SK-N-SH (cell line): ENCODE data around the gene FRYL. TPM values are rescaled to one million over a fixed set of nuclear protein-coding genes. Genes with fewer than 3 reads are reported as not detected.

Source experiments
- CTCF ChIA-PET: fragments of 300-600, 350-600 bp; formaldehyde crosslinking; extraction: SDS; loops from one replicate; lab custom pipeline; 2021; lab: Yijun Ruan, JAX
- POLR2A ChIA-PET: fragments of 350-600 bp; sonication (Branson Sonifier 250); formaldehyde crosslinking; extraction: SDS; loops from one replicate; lab custom pipeline; 2020; ENCODE audit warnings: antibody characterized with exemption, inconsistent platforms; lab: Yijun Ruan, JAX
- DNase-seq: peaks from one replicate; pipeline ENCODE4 v3.0.0; 2012
- H2AFZ ChIP-seq: fragments of 200-600 bp; sonication (generic); 2 replicates; pipeline ENCODE4 v1.8.1; 2016; ENCODE audit warnings: antibody characterized with exemption, mild to moderate bottlenecking, low read depth
- H3F3A ChIP-seq: fragments of 200-600 bp; sonication (generic); replicated peaks from 2 replicates; pipeline ENCODE3; 2016; ENCODE audit warnings: antibody characterized with exemption, mild to moderate bottlenecking; ENCODE audit not compliant: insufficient read depth
- H3K27ac ChIP-seq, 2 experiments: fragments of 200-500 bp in 1 of 2; fragments of 200-600 bp in 1 of 2; sonication (Bioruptor generic) in 1 of 2; sonication (generic), shearing (Covaris generic) in 1 of 2; 2 replicates each; pipeline versions ENCODE4 v1.5.1 to v1.6.1; 2014 to 2016; ENCODE audit warnings: low read depth in 2 of 2, inconsistent platforms in 1 of 2, low read length in 1 of 2, mild to moderate bottlenecking in 1 of 2, mixed read lengths in 1 of 2
- H3K27me3 ChIP-seq: fragments of 200-600 bp; sonication (generic), shearing (Covaris generic); 2 replicates; pipeline ENCODE4 v1.6.1; 2016; ENCODE audit warnings: mixed run types; ENCODE audit not compliant: insufficient read depth
- H3K36me3 ChIP-seq, 2 experiments: fragments of 200-500 bp in 1 of 2; fragments of 200-600 bp in 1 of 2; sonication (Bioruptor generic) in 1 of 2; sonication (generic) in 1 of 2; replicated peaks in 1 of 2; 2 replicates each; pipeline versions ENCODE3 to v1.5.1; 2014 to 2016; ENCODE audit warnings: low read length in 1 of 2, mild to moderate bottlenecking in 1 of 2; ENCODE audit not compliant: insufficient read depth in 2 of 2, control insufficient read depth in 1 of 2
- H3K4me1 ChIP-seq, 2 experiments: fragments of 200-500 bp in 1 of 2; fragments of 200-600 bp in 1 of 2; sonication (Bioruptor generic) in 1 of 2; sonication (generic), shearing (Covaris generic) in 1 of 2; 2 replicates each; pipeline versions ENCODE4 v1.5.1 to v1.6.1; 2014 to 2016; ENCODE audit warnings: low read depth in 1 of 2, low read length in 1 of 2, mixed run types in 1 of 2; ENCODE audit not compliant: insufficient read depth in 2 of 2, control insufficient read depth in 1 of 2
- H3K4me2 ChIP-seq: fragments of 200-600 bp; sonication (generic), shearing (Covaris generic); 2 replicates; pipeline ENCODE4 v1.6.1; 2017; ENCODE audit warnings: mixed run types
- H3K4me3 ChIP-seq, 2 experiments: fragments of 200-500 bp in 1 of 2; fragments of 200-600 bp in 1 of 2; sonication (Bioruptor generic) in 1 of 2; sonication (generic), shearing (Covaris generic) in 1 of 2; 2 replicates each; pipeline versions ENCODE4 v1.5.1 to v1.8.1; 2014 to 2016; ENCODE audit warnings: low read depth in 2 of 2, inconsistent platforms in 1 of 2, low read length in 1 of 2, mild to moderate bottlenecking in 1 of 2, mixed read lengths in 1 of 2, moderate library complexity in 1 of 2
- H3K79me2 ChIP-seq: fragments of 200-600 bp; sonication (generic); 2 replicates; pipeline ENCODE4 v1.8.1; 2017; ENCODE audit warnings: mild to moderate bottlenecking; ENCODE audit not compliant: insufficient read depth
- H3K9ac ChIP-seq: fragments of 200-600 bp; sonication (generic); 2 replicates; pipeline ENCODE4 v1.6.1; 2017; ENCODE audit warnings: mixed run types
- H3K9me2 ChIP-seq: fragments of 200-600 bp; sonication (generic); 2 replicates; pipeline ENCODE4 v1.6.1; 2017; ENCODE audit warnings: mixed run types
- H3K9me3 ChIP-seq: fragments of 200-600 bp; sonication (generic); 2 replicates; pipeline ENCODE4 v1.6.1; 2017; ENCODE audit warnings: mixed run types, mild to moderate bottlenecking, moderate library complexity
- H4K20me1 ChIP-seq: fragments of 200-600 bp; sonication (generic); 2 replicates; pipeline ENCODE4 v1.6.1; 2017; ENCODE audit warnings: mild to moderate bottlenecking, mixed run types; ENCODE audit not compliant: insufficient read depth
- CHD2 ChIP-seq: fragments of 150-350 bp; IDR thresholded peaks from 2 replicates; pipeline ENCODE4 v1.6.1; 2018; ENCODE audit warnings: low read length; ENCODE audit not compliant: partially characterized antibody
- CTCF ChIP-seq: fragments of 200-600 bp; sonication (generic); IDR thresholded peaks from 2 replicates; pipeline ENCODE4 v1.6.1; 2017; ENCODE audit warnings: antibody characterized with exemption, mild to moderate bottlenecking, moderate library complexity
- ELF1 ChIP-seq: IDR thresholded peaks from 2 replicates; pipeline ENCODE4 v1.4.0; 2012
- EP300 ChIP-seq, 2 experiments: IDR thresholded peaks; 2 replicates each; pipeline versions ENCODE4 v1.4.0 to v1.6.1; 2012; ENCODE audit warnings: borderline replicate concordance in 1 of 2, low read depth in 1 of 2, low read length in 1 of 2
- FOSL2 ChIP-seq: IDR thresholded peaks from 2 replicates; pipeline ENCODE4 v1.4.0; 2012; ENCODE audit warnings: low read depth, mild to moderate bottlenecking, moderate library complexity, borderline replicate concordance
- FOXM1 ChIP-seq: IDR thresholded peaks from 2 replicates; pipeline ENCODE4 v1.4.0; 2012; ENCODE audit warnings: low read depth, mild to moderate bottlenecking
- GABPA ChIP-seq: IDR thresholded peaks from 2 replicates; pipeline ENCODE4 v1.4.0; 2012; ENCODE audit warnings: low read depth, mild to moderate bottlenecking
- IRF3 ChIP-seq: fragments of 150-350 bp; IDR thresholded peaks from 2 replicates; pipeline ENCODE4 v1.6.1; 2016; ENCODE audit warnings: mild to moderate bottlenecking, low read depth, low read length
- MAX ChIP-seq: IDR thresholded peaks from 2 replicates; pipeline ENCODE4 v1.4.0; 2012; ENCODE audit warnings: low read depth
- MEF2A ChIP-seq: IDR thresholded peaks from 2 replicates; pipeline ENCODE4 v1.4.0; 2012; ENCODE audit warnings: low read depth, borderline replicate concordance
- NFIC ChIP-seq: IDR thresholded peaks from 2 replicates; pipeline ENCODE4 v1.4.0; 2012; ENCODE audit warnings: borderline replicate concordance
- PBX3 ChIP-seq: IDR thresholded peaks from 2 replicates; pipeline ENCODE4; 2012
- RAD21 ChIP-seq: IDR thresholded peaks from 2 replicates; pipeline ENCODE4 v1.6.1; 2012; ENCODE audit warnings: mild to moderate bottlenecking, low read length
- RCOR1 ChIP-seq: fragments of 150-350 bp; IDR thresholded peaks from 2 replicates; pipeline ENCODE4 v1.6.1; 2017; ENCODE audit warnings: antibody characterized with exemption, low read length
- REST ChIP-seq: IDR thresholded peaks from 2 replicates; pipeline ENCODE4 v1.6.1; 2012; ENCODE audit warnings: mild to moderate bottlenecking, low read depth, low read length, moderate library complexity
- RXRA ChIP-seq: IDR thresholded peaks from 2 replicates; pipeline ENCODE4 v1.4.0; 2012; ENCODE audit warnings: low read depth, mild to moderate bottlenecking, borderline replicate concordance
- SIN3A ChIP-seq: IDR thresholded peaks from 2 replicates; pipeline ENCODE4 v1.6.1; 2012; ENCODE audit warnings: low read depth, mild to moderate bottlenecking, low read length, moderate library complexity, borderline replicate concordance
- SMC3 ChIP-seq: IDR thresholded peaks from 2 replicates; pipeline ENCODE4 v1.6.1; 2012; ENCODE audit warnings: low read depth, low read length, improper control_type of control experiment
- TEAD4 ChIP-seq: IDR thresholded peaks from 2 replicates; pipeline ENCODE4 v1.4.0; 2012; ENCODE audit warnings: mild to moderate bottlenecking, borderline replicate concordance; ENCODE audit not compliant: insufficient read depth
- USF2 ChIP-seq: fragments of 150-350 bp; IDR thresholded peaks from 2 replicates; pipeline ENCODE4 v1.6.1; 2017; ENCODE audit warnings: antibody characterized with exemption, low read length, low read depth, borderline replicate concordance
- ZBTB33 ChIP-seq: IDR thresholded peaks from 2 replicates; pipeline ENCODE4 v1.4.0; 2012; ENCODE audit warnings: low read depth, borderline replicate concordance
- WGBS: methylation state at CpG from one replicate; pipeline ENCODE4 v1.1.6; 2017; ENCODE audit warnings: low lambda C conversion rate; 5-methylcytosine and 5-hydroxymethylcytosine counted together
- polyA plus RNA-seq, 3 experiments: library from polyadenylated mRNA; depleted of rRNA; stranded (reverse); fragments of >200 nt; gene quantifications; 2 replicates each; pipeline ENCODE4 v1.2.3, GENCODE V29; 2012

The FRYL gene
- polyA plus RNA-seq, 1 of the 3 experiments (the other 2 are of a cell fraction), result 8.2 TPM

GRCh38 chr4:48557478-48557877, 222.6 kb downstream of the FRYL start:
- peak; percentile 19 for DNase-seq
- POLR2A ChIA-PET, result no interaction called here

More at GRCh38 chr4:48557478-48557877, 222.6 kb downstream of the FRYL start:
- Histone ChIP-seq H3K9ac (no peak overlapping the region), H3K4me3 (no peak overlapping the region), H2AFZ (no peak overlapping the region), H3K4me2 (no peak overlapping the region), H3K36me3 (peaks cover 37 to 60% of the 10 kb centered on the region in 2 experiments), H3K9me2 (no peaks in the 10 kb centered on the region), H3K27me3 (no peaks in the 10 kb centered on the region), H3K27ac (no peak overlapping the region)
- CTCF ChIA-PET, result interaction anchor here (0.7 to 2.6 kb wide), 13 partner anchors 10 to 406 kb away, joined by 3 to 8 read pairs (median 3); partner anchors contain the start of gene OCIAD2
- WGBS, result 91% methylated on average over 8 of the region's 8 CpGs
- no peak for TF ChIP-seq RCOR1
- no peak for TF ChIP-seq FOSL2
- no peak for TF ChIP-seq FOXM1
- peak; percentile 48 for TF ChIP-seq CTCF
- no peak for TF ChIP-seq ELF1
- TF ChIP-seq SIN3A, result no peak
- TF ChIP-seq IRF3, result no peak
- no peak for TF ChIP-seq RXRA
- no peak for TF ChIP-seq EP300 (IDR thresholded peaks at IDR 0.05; ENCODE audit: borderline replicate concordance in 1 of 2, low read depth in 1 of 2, low read length in 1 of 2)
- TF ChIP-seq RAD21, result peak; percentile 34; the same call in 1 of the 2 replicates
- no peak for TF ChIP-seq USF2
- TF ChIP-seq ZBTB33, result no peak
- no peak for TF ChIP-seq NFIC
- no peak for TF ChIP-seq MAX
- no peak for TF ChIP-seq REST
- no peak for TF ChIP-seq GABPA
- TF ChIP-seq MEF2A, result no peak
- TF ChIP-seq CHD2, result no peak
- TF ChIP-seq SMC3, result peak; percentile 16; the same call in 1 of the 2 replicates
- no peak for TF ChIP-seq PBX3
- TF ChIP-seq TEAD4, result no peak
- TF ChIP-seq, all 33 proteins: peak for 3
- H3F3A ChIP-seq, result peaks cover 10% of the 10 kb centered on the region
- H3K9me3 ChIP-seq, result no peaks in the 10 kb centered on the region
- H3K79me2 ChIP-seq, result no peaks in the 10 kb centered on the region
- no peaks in the 10 kb centered on the region for H4K20me1 ChIP-seq
- H3K4me1 ChIP-seq, result peaks cover 0 to 14% of the 10 kb centered on the region in 2 experiments; a peak in 1 of 4 replicates
